Left lung (tissue), 10 donors: ENCODE measurements around the gene RBM10. TPM values are rescaled to one million over a fixed set of nuclear protein-coding genes. Genes with fewer than 3 reads are reported as not detected.

Experiments used
- ATAC-seq: fragments of 200-7000 bp; cut with Tn5 transposase; one replicate; pipeline ENCODE4 v1.9.1; 2020; ENCODE audit warnings: moderate library complexity
- DNase-seq, 4 donors: peaks; one replicate each; pipeline ENCODE4 v3.0.0-alpha.2; 2013 to 2020
- H3K27ac ChIP-seq, 2 donors: fragments of 200-600 bp; sonication (generic) in 1 of 2; one replicate each; pipeline versions ENCODE4 v1.5.0 to v1.8.0; 2020 to 2021
- H3K27me3 ChIP-seq, 2 donors: fragments of 200-600 bp; sonication (generic) in 1 of 2; one replicate each; pipeline versions ENCODE4 v1.5.0 to v1.8.0; 2020 to 2021
- H3K36me3 ChIP-seq, 2 donors: fragments of 200-600 bp; sonication (generic) in 1 of 2; one replicate each; pipeline versions ENCODE4 v1.5.0 to v1.8.0; 2020 to 2021
- H3K4me1 ChIP-seq, 2 donors: fragments of 200-600 bp; one replicate each; pipeline ENCODE4 v1.8.0; 2021
- H3K4me3 ChIP-seq, 2 donors: fragments of 200-600 bp; sonication (generic) in 1 of 2; one replicate each; pipeline versions ENCODE4 v1.5.0 to v1.8.0; 2020 to 2021; ENCODE audit warnings: mild to moderate bottlenecking in 1 of 2
- H3K9me3 ChIP-seq, 2 donors: fragments of 200-600 bp; sonication (generic) in 1 of 2; one replicate each; pipeline versions ENCODE4 v1.5.0 to v1.8.0; 2020 to 2021
- CTCF ChIP-seq, 2 donors: fragments of 200-600 bp; sonication (generic) in 1 of 2; IDR thresholded peaks; one replicate each; pipeline versions ENCODE4 v1.5.0 to v1.8.0; 2021; ENCODE audit warnings: antibody characterized with exemption in 2 of 2
- intact Hi-C, 2 donors: fragments of 100-400 bp; cut with DNase I; formaldehyde crosslinking; loops; one replicate each; pipeline versions ENCODE4 v1.11.2 to v1.14.2; 2022
- polyA plus RNA-seq, 6 donors: library from polyadenylated mRNA; unstranded; fragments of 120-200 nt; gene quantifications; one replicate each; pipeline ENCODE4 v1.2.1, GENCODE V29; 2013; ENCODE audit not compliant: insufficient read length in 6 of 6
- total RNA-seq, 2 donors: library from RNA; stranded (reverse); fragmentation: NEBNext Ultra II Directional; extraction: Animal tissue kit (Norgen Biotek cat#: 25700); gene quantifications; one replicate each; pipeline ENCODE4 v1.2.1, GENCODE V29; 2021
- donor health status: DM: no; HTN: yes; CAD: no.
- donor health status: DM: no; HTN: no; CAD: no.

Gene RBM10
- total and polyA plus RNA-seq, 8 donors: 31.6 to 57.8 (median 51.0) TPM

DNA sequence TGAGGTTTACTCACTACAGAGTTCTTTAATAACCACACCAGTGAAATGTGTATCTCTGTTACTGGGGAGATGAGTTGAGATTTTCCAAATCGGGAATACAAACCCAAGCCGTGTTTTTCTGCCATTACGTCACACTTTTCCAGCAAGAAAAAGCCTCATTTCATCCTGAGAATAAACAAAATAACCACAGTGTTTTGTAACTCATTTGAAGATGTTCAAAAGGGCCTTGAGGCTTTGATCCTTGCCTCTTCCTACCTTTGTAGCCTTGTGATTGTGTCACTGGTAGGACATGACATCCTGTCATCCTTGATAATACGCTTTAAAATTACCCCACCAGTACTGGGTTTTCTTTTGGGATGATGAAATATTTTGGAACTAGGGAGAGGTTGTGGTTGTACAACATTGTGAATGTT lies 90.7 kb downstream of the RBM10 start:
- Histone ChIP-seq H3K36me3 (peaks cover 0 to 7% of the 10 kb centered on the region in 2 donors), H3K27me3 (peaks cover 0 to 10% of the 10 kb centered on the region in 2 donors), H3K9me3 (no peaks in the 10 kb centered on the region), H3K27ac (peak overlapping the region in 1 of 2 donors; percentile 14), H3K4me1 (no peaks in the 10 kb centered on the region), H3K4me3 (no peak overlapping the region)
- no peak for DNase-seq
- no peak for ATAC-seq
- TF ChIP-seq CTCF (IDR thresholded peaks at IDR 0.05): no peak
- intact Hi-C loops: no loop called here

Other genes with a start within 250 kb of the RBM10 start
- 10 to 100 TPM in 1 of 2 donors, 1 to 10 TPM in 1; 8.3 to 10.6 TPM for gene JADE3, start 232.8 kb upstream of the RBM10 start, total RNA-seq
- gene JADE3, start 232.8 kb upstream of the RBM10 start, polyA plus RNA-seq: 10 to 100 TPM; 15.0 to 17.3 (median 15.9) TPM
- 10 to 100 TPM in 1 of 2 donors, 1 to 10 TPM in 1; 4.1 to 16.2 TPM for gene RGN, start 66.8 kb upstream of the RBM10 start, total RNA-seq
- 10 to 100 TPM; 10.1 to 17.1 (median 15.0) TPM for gene RGN, start 66.8 kb upstream of the RBM10 start, polyA plus RNA-seq
- gene NDUFB11, start 519 bp upstream of the RBM10 start, total RNA-seq: 10 to 100 TPM; 58.5 to 80.4 TPM
- 100 to 1,000 TPM in 1 of 6 donors, 10 to 100 TPM in 5; 75.4 to 103 (median 87.9) TPM for gene NDUFB11, start 519 bp upstream of the RBM10 start, polyA plus RNA-seq
- gene UBA1, start 48.6 kb downstream of the RBM10 start, total RNA-seq: 100 to 1,000 TPM; 202 to 248 TPM
- gene UBA1, start 48.6 kb downstream of the RBM10 start, polyA plus RNA-seq: 100 to 1,000 TPM; 192 to 246 (median 218) TPM
- gene CDK16, start 73.5 kb downstream of the RBM10 start, total RNA-seq: 10 to 100 TPM; 81.1 to 95.8 TPM
- 100 to 1,000 TPM in 3 of 6 donors, 10 to 100 TPM in 3; 91.2 to 113 (median 102) TPM for gene CDK16, start 73.5 kb downstream of the RBM10 start, polyA plus RNA-seq
- 10 to 100 TPM; 36.2 to 49.8 TPM for gene USP11, start 87.8 kb downstream of the RBM10 start, total RNA-seq
- gene USP11, start 87.8 kb downstream of the RBM10 start, polyA plus RNA-seq: 100 to 1,000 TPM; 107 to 126 (median 121) TPM
- under 1 TPM; 0.20 to 0.29 TPM for gene ZNF157, start 225.4 kb downstream of the RBM10 start, total RNA-seq
- 1 to 10 TPM in 3 of 6 donors, under 1 TPM in 3; 0.88 to 1.2 (median 1.0) TPM for gene ZNF157, start 225.4 kb downstream of the RBM10 start, polyA plus RNA-seq